Left ventricle myocardium inferior (tissue), 1 donor: ENCODE results near the gene SLC36A3. TPM values are rescaled to one million over a fixed set of nuclear protein-coding genes. Genes with fewer than 3 reads are reported as not detected.

Experiments used
- DNase-seq: peaks from one replicate; pipeline ENCODE4 v3.0.0-alpha.2; 2020
- H3K27ac ChIP-seq: fragments of 200-600 bp; replicated peaks from 2 replicates; pipeline ENCODE4 v1.8.0; 2021
- H3K27me3 ChIP-seq: fragments of 200-600 bp; 2 replicates; pipeline ENCODE4 v1.8.0; 2021; ENCODE audit warnings: low read depth
- H3K36me3 ChIP-seq: fragments of 200-600 bp; 2 replicates; pipeline ENCODE4 v1.8.0; 2021
- H3K4me1 ChIP-seq: fragments of 200-600 bp; 2 replicates; pipeline ENCODE4 v1.8.0; 2021
- H3K4me3 ChIP-seq: fragments of 200-600 bp; 2 replicates; pipeline ENCODE4 v1.8.0; 2021; ENCODE audit warnings: mild to moderate bottlenecking, moderate library complexity
- H3K9me3 ChIP-seq: fragments of 200-600 bp; replicated peaks from 2 replicates; pipeline ENCODE4 v1.8.0; 2021
- CTCF ChIP-seq: fragments of 200-600 bp; IDR thresholded peaks from 2 replicates; pipeline ENCODE4 v1.8.0; 2021; ENCODE audit warnings: antibody characterized with exemption, mild to moderate bottlenecking, borderline replicate concordance
- intact Hi-C: fragments of 100-400 bp; cut with micrococcal nuclease; formaldehyde crosslinking; loops from one replicate; pipeline ENCODE4 v1.11.0; 2022
- total RNA-seq: library from RNA; stranded (reverse); fragmentation: NEBNext Ultra II Directional; extraction: Animal tissue kit (Norgen Biotek cat#: 25700); gene quantifications from one replicate; pipeline ENCODE4 v1.2.1, GENCODE V29; 2021
- donor health status: DM: no; HTN: yes; CAD: no; lungs with severe emphysema.

The SLC36A3 gene
- total RNA-seq, 1 donor from 2014 or later, result not detected

GRCh38 chr5:151262532-151262931 is 41.0 kb downstream of the SLC36A3 start:
- no peaks in the 10 kb centered on the region for H3K27me3 ChIP-seq
- H3K4me3 ChIP-seq, result no peak overlapping the region
- peaks cover 40% of the 10 kb centered on the region for H3K36me3 ChIP-seq
- DNase-seq, result no peak
- H3K9me3 ChIP-seq, result no peaks in the 10 kb centered on the region
- TF ChIP-seq CTCF, result no peak
- H3K4me1 ChIP-seq, result peaks cover 29% of the 10 kb centered on the region
- intact Hi-C loops, result no loop called here
- H3K27ac ChIP-seq, result no peak overlapping the region

- DNase-seq, result no peak
- H3K36me3 ChIP-seq, result peaks cover 29% of the 10 kb centered on the region
- intact Hi-C loops, result no loop called here
- no peak overlapping the region for H3K4me3 ChIP-seq
- no peaks in the 10 kb centered on the region for H3K27me3 ChIP-seq
- TF ChIP-seq CTCF, result no peak
- no peak overlapping the region for H3K27ac ChIP-seq
- H3K9me3 ChIP-seq, result no peaks in the 10 kb centered on the region
- peaks cover 54% of the 10 kb centered on the region for H3K4me1 ChIP-seq
Observed at GRCh38 chr5:151259931-151260330, 43.6 kb downstream of the SLC36A3 start.

GRCh38 chr5:151258816-151259215 is 44.8 kb downstream of the SLC36A3 start:
- no peak for DNase-seq
- Histone ChIP-seq H3K9me3 (no peaks in the 10 kb centered on the region), H3K4me1 (peaks cover 60% of the 10 kb centered on the region), H3K27ac (no peak overlapping the region), H3K27me3 (no peaks in the 10 kb centered on the region), H3K36me3 (peaks cover 29% of the 10 kb centered on the region), H3K4me3 (no peak overlapping the region)
- TF ChIP-seq CTCF, result no peak
- intact Hi-C loops, result no loop called here

- intact Hi-C loops, result no loop called here
- H3K27ac ChIP-seq, result no peak overlapping the region
Observed at GRCh38 chr5:151258201-151258611, 45.4 kb downstream of the SLC36A3 start.

GRCh38 chr5:151257731-151258181 is 45.8 kb downstream of the SLC36A3 start:
- no peaks in the 10 kb centered on the region for H3K27me3 ChIP-seq
- DNase-seq, result no peak
- peaks cover 66% of the 10 kb centered on the region for H3K4me1 ChIP-seq
- intact Hi-C loops, result no loop called here
- TF ChIP-seq CTCF, result no peak
- H3K27ac ChIP-seq, result no peak overlapping the region
- H3K4me3 ChIP-seq, result no peak overlapping the region
- H3K9me3 ChIP-seq, result no peaks in the 10 kb centered on the region
- H3K36me3 ChIP-seq, result peaks cover 29% of the 10 kb centered on the region

More at GRCh38 chr5:151258201-151258611, 45.4 kb downstream of the SLC36A3 start:
- no peak overlapping the region for H3K4me3 ChIP-seq
- H3K27me3 ChIP-seq, result no peaks in the 10 kb centered on the region
- H3K36me3 ChIP-seq, result peaks cover 29% of the 10 kb centered on the region
- no peaks in the 10 kb centered on the region for H3K9me3 ChIP-seq
- TF ChIP-seq CTCF, result no peak
- peaks cover 63% of the 10 kb centered on the region for H3K4me1 ChIP-seq
- DNase-seq, result no peak
